GM12864 (cell line): Measurements from ENCODE around the gene LRFN2.

Experiments used
- DNase-seq: peaks from one replicate; pipeline ENCODE4 v3.0.0-alpha.2; 2011; ENCODE audit warnings: low read depth
- H3K4me3 ChIP-seq: 2 replicates; pipeline ENCODE4 v1.5.1; 2011; ENCODE audit warnings: mild to moderate bottlenecking, low read depth, low read length, control low read depth
- CTCF ChIP-seq: IDR thresholded peaks from 2 replicates; pipeline ENCODE4 v1.5.1; 2011; ENCODE audit warnings: low read depth, mild to moderate bottlenecking, moderate library complexity, low read length, control low read depth, inconsistent platforms; ENCODE audit errors: missing control alignments

The LRFN2 gene

GRCh38 chr6:40610229-40610628 is 23.1 kb upstream of the LRFN2 start:
- TF ChIP-seq CTCF, result no peak
- no peak for DNase-seq
- H3K4me3 ChIP-seq, result no peak overlapping the region

- no peak for TF ChIP-seq CTCF
- H3K4me3 ChIP-seq, result no peak overlapping the region
- no peak for DNase-seq
Measured at GRCh38 chr6:40606981-40607380, 19.8 kb upstream of the LRFN2 start.

DNA sequence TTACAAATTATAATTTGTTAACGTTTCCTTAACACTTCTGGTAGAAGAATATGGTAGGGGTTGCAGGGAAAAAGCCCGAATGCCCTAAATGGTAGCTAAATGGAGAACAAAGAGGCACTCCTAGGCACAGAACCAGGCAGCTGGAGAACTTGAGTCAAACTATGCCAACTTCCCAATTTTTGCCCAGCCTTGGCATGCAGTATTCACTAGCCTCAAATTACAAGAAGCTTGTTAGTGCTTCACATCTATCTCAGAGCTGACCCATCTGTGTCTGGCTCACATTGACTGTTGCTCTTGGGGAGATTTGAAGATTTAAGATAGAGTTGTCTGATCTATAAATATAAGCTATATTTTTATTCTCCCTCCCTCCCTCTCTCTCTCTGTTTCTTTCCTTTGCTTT is 19.4 kb upstream of the LRFN2 start:
- H3K4me3 ChIP-seq, result no peak overlapping the region
- DNase-seq, result no peak
- TF ChIP-seq CTCF, result no peak

DNA sequence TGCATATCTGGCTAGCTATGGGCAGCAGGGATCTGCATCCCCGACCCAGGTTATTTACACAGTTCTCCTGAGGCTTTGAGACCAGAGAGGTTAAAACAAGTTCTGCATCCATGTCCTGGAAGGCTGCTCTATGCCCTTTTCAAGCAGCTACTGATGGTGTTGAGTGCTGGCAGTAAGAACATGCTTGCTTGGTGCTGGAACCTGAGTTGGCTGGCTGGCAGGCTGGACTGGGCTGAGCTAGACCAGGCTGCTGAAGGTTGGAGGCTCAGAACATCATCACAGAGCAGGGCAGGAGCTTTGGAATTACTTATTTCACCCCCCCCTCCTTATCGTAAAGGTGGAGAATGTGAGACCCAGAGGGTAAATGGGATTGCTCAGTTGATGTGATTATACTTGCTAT is 16.9 kb upstream of the LRFN2 start:
- no peak for TF ChIP-seq CTCF
- no peak overlapping the region for H3K4me3 ChIP-seq
- DNase-seq, result no peak

- no peak for TF ChIP-seq CTCF
- DNase-seq, result no peak
- H3K4me3 ChIP-seq, result no peak overlapping the region
Measured at GRCh38 chr6:40599555-40599954, 12.4 kb upstream of the LRFN2 start.

DNA sequence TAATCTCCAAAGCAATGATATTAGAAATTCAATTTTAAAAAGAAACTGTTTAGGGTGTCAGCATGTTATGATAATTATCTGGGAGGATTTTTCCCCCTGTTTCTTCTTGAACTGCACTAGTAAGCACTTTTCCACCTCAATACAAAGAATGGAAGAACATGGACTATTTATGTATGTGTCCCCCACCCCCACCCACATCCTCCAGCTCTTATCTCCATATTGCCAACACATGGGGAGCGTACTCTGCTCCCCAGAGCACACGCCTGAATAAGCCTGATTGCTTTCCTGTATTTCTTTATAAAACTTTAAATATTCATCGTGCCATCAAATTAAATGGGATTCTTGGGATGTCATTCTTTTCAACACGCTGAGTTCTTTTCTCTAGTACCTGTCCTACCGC is 11.4 kb upstream of the LRFN2 start:
- TF ChIP-seq CTCF, result no peak

GRCh38 chr6:40597301-40597700 is 10.1 kb upstream of the LRFN2 start:
- no peak overlapping the region for H3K4me3 ChIP-seq
- no peak for DNase-seq
- no peak for TF ChIP-seq CTCF

More for the DNA sequence above, 11.4 kb upstream of the LRFN2 start:
- DNase-seq, result no peak
- H3K4me3 ChIP-seq, result no peak overlapping the region
